ENCODE results near the gene PCYOX1L.
A peak's percentile ranks its signal among the peaks of the same experiment; 100 is the strongest.

DNA sequence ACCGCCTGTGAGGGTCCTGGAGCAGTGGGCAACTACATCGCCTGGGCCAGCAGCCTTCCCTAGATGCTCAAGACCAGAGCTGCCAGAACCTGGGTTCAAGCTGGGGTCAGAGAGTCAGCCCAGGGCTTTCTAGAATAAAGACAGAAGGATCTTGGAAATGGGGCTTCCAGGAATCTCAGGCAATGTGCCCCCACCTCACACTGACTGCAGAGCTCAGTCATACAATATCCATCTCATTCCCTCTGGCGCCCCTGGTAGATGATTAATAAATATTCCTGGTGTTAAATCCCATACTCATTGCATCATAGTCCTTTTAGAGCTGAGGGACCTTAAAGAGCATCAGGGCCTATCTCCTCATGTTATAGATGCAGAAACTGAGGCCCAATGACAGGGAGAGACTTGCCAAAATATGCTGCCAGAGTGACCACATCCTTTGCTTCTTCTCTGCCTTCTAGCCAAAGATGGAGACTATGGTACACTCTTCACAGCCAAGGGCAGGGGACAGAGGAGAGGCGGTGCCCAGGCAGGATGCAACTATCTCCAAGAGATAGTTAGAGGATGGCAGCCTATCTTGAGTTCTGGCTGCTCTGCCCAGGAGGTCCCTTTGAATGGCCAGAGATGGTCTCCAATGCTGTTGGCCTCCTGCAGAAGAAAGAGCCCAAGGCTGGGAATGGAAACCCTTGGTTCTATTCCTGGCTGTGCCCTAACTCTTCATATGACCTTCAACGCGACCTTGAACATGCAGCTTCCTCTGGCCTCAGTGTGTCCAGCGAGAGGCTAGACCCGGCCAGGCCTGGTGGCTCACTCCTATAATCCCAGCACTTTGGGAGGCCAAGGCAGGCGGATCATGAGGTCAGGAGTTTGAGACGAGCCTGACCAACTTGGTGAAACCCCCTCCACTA, 57.5 kb downstream of the PCYOX1L start:
- TF ChIP-seq, protein P1, sequence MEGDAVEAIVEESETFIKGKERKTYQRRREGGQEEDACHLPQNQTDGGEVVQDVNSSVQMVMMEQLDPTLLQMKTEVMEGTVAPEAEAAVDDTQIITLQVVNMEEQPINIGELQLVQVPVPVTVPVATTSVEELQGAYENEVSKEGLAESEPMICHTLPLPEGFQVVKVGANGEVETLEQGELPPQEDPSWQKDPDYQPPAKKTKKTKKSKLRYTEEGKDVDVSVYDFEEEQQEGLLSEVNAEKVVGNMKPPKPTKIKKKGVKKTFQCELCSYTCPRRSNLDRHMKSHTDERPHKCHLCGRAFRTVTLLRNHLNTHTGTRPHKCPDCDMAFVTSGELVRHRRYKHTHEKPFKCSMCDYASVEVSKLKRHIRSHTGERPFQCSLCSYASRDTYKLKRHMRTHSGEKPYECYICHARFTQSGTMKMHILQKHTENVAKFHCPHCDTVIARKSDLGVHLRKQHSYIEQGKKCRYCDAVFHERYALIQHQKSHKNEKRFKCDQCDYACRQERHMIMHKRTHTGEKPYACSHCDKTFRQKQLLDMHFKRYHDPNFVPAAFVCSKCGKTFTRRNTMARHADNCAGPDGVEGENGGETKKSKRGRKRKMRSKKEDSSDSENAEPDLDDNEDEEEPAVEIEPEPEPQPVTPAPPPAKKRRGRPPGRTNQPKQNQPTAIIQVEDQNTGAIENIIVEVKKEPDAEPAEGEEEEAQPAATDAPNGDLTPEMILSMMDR (IDR thresholded peaks at IDR 0.05): no peak
- TF ChIP-seq POLR2AphosphoS5 (IDR thresholded peaks at IDR 0.05) (peak; percentile 20), EP300 (IDR thresholded peaks at IDR 0.05) (no peak)
